GM19463 (cell line): ENCODE results near the gene CMTM5.
"Not testable (repeated sequence)": the region's sequence is repeated elsewhere in the genome, so short reads cannot be mapped to it uniquely, and the experiment has no call there.

Experiments
- ATAC-seq: cut with Tn5 transposase; IDR thresholded peaks from one replicate; pipeline ENCODE4 v1.9.1; 2021; ENCODE audit warnings: mild to moderate bottlenecking, moderate library complexity; ENCODE audit not compliant: unreplicated experiment

Gene CMTM5

DNA sequence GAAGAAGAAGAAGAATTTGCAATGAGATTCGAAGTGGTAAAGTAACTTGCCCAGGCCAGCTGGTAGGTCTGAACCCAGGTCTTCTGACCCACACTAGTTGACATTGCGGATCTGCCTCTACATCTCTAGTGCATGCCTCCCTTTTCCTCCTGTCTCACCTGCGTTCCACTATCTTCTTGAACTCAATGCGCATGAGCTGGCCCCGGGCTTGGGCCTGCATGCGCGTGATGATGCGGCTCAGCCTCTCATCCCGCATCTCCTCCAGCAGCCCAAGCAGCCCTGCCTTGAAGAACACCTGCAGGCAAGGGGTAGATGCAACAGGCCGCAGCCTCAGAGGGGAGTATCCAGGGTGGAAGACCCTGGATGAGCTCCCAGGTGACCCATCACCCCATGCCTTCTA is 19.3 kb downstream of the CMTM5 start:
- no peak for ATAC-seq

DNA sequence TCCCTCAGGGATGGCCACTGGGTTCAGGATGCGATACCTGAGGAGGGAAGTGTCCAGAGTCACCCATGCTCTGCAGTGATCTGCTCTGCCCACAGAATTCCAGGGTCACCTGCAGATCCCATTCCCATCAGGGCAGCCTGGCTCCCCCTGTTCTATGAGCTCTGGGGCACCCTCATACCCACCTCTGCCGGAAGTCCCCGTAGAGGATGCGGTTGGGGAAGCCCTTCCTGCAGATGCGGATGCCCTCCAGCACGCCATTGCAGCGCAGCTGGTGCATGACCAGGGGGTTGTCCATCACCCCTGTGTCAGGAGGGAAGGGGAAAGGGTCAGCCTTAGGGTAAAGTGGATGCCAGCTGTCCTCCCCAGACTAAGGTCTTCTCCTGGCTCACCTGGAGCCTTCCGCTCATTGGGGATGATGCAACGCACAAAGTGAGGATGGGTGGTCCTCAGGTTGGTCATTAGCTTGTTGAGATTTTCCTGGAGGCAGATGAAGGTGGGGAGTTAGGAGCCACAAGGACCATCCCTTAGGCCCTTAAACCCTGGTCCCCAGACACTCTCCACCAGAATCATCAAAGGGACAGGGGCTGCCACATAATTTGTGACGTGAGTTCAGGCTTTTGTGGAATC is 20.0 kb downstream of the CMTM5 start:
- no peak for ATAC-seq

DNA sequence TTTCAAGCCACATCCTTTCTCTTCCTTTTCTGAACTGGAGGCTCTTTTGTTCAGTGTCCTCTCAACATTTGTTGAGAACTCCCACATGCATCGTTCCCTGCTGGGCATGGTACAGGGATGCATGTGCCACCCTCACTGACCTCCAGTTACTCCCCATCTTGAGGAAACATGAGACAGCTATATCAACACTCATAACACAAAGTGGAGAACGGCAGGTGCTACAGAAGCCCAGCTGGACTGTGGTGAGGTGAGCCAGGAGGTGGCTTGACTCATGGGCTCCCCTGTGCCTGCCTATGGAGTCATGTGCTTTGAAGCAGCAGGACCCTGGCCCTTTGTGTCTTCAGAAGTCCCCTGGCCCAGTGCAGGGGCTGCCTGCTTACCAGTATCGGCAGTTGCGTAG is 21.5 kb downstream of the CMTM5 start:
- no peak for ATAC-seq

DNA sequence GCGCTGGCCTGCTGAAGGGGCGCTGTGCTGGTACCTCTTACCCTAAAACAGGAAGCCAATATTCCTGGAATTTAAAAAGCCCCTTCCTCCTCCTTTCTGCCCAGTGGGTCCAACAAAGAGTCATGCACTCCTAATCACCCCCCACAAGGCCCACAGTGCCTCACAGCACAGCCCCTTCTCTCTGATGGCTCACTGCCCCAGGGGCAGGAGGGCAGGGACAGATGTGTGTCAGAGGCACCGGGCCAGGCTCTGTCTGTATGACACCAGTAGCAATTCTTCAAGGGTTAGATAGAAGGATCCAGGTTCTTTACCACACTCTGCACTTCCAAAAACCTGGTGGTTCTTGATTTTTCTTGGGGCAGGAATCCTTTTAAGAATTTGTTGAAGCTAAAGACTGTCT is 22.3 kb downstream of the CMTM5 start:
- no peak for ATAC-seq

DNA sequence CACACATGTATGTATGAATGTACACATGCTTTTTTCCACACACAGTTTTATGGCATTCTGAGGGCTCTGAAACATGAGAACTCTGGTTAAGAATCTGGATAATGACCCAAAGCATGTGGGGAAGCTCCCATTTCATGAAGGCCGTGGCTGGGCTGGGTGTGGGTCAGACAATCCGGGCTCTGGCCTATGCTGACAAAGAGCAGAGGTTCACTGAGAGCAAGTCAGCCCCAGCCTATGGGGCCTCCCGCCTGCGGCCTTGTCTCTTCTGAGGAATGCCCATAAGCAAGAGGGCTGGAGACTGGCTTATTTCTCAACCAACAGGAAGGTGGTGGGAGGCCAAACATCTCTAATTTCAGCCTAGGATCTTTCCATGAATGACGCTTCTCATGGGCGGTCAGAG is 22.7 kb downstream of the CMTM5 start:
- no peak for ATAC-seq

DNA sequence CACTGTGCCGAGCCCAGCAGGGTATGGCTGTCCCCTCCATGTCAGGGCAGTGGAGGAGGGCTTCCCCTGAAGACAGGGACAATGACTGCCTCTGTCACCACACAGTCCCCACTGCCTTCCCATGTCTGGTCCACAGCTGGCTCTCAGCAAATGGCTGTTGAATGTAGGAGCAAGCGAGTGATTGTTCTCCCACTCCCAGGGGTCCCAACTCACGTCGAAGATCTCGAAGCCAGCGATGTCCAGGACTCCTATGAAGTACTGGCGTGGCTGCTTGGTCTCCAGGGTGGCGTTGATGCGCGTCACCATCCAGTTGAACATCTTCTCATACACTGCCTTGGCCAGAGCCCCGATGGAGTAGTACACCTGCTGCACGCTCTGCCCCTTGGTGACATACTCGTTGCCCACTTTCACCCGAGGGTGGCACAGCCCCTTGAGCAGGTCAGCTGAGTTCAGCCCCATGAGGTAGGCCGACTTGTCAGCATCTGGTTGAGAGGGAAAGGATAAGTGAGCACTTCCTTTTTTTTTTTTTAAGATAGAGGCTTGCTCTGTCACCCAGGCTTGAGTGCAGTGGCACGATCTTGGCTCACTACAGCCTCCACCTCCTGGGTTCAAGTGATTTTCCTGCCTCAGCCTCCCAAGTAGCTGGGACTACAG is 23.8 kb downstream of the CMTM5 start:
- not testable (repeated sequence) for ATAC-seq

DNA sequence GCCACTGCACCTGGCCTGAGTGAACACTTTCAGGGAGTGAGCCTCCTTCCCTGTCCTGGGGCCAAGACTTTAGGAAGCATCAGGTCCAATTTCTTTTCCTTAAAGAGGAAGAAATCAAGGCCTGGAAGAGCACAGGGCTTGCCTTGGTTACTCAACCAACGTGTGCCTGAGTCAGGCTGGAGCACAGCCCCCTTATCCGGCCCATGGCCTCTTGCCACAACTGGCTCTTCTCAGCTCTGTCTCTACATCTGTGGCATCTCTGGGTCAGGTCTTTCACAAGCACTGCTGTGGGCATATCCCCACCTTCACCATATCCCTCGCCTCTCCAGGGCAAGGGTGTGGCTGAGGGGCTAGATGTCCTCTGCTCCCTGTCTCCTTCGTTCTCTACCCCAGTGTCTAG is 24.4 kb downstream of the CMTM5 start:
- no peak for ATAC-seq

DNA sequence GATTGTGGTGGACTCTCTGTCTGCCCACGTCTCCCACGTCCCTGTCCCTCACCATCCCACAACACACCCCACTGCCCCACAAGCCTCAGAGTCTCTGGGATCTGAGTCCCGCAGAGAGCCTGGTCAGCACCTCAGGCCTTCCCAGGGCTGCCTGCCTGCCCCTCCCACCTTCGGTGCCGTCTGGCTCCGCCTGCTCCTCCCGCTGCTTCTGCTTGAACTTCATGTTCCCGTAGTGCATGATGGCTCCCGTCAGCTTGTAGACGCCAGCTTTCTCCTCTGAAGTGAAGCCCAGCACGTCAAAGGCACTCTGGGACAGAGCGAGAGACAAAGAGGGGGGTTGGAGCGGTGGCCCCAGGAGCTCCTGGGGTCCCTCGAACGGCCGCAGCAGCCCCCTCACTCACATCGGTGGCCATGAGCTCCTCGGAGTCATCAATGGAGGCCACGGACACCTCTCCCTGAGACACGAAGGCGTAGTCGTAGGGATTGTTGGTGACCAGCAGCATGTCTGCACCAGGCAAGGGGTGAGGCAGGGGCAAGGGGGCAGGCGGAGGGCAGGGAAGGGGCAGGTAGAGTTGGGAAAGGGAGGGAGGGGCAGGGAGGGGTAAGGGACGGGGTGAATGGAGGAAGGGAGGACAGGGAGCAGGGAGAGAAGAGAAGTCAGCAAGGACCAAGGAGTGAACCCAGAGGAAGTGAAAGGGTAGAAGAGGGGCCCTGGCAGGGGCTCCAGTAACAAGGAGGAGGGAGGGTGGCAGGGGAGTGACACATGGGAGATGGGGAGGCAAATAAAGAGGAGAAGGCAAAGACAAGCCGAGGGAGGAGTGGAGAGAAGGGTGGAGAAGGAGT is 25.7 kb downstream of the CMTM5 start:
- ATAC-seq: no peak

DNA sequence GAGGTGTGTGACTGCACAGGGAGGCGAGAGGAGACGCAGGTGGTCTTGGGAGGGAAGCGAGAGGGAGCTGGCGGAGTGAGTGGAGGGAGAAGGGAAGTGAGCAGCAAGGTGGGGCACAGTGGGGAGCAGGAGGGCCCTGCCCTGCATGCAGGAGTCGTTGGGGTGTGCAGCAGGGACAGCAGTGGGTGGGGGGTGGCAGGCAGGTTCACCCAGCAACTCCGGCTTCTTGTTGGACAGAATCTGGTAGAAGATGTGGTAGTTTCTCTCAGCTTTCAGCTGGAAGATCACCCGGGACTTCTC is 26.2 kb downstream of the CMTM5 start:
- ATAC-seq: no peak

DNA sequence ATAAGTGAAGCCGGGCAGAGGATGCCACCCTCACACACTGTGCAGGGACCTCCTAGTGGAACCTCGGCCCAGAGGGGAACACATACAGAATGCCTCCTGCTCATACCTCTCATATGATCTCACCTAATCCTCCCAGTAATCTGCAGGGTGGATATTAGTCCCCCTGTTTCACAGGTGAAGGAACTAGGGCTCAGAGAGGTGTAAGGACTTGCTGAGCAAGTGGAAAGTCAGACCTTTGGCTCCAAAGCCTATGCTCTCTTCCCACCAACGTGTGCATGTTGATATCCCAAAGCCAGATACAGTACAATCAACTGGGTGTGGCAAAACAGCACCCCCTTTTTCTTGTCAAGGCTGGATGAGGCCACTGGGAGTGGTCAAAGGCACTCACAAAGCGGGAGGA is 27.1 kb downstream of the CMTM5 start:
- no peak for ATAC-seq

DNA sequence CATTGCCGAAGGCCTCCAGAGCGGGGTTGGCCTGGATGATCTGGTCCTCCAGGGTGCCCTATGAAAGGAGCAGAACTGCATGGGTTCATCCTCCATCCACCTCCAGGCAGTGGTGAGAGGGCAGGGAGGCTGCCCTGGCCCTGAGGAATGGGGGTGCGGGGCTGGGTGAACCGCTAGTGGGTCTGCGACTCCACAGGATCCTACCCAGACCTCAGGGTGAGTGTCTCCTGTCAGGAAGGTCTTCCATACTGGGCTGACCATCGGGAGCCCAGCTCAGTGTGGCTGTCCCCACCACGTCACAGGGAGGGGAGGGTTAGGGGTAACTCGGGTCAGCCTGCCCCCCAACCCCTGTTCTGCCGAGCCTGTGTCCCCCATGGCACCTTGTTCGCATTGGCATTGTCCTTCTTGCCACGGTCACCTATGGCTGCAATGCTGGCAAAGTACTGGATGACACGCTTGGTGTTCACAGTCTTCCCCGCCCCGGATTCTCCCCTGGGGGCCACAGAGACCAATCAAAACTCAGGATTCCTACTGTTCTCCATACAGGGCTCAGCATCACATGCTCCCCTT is 27.6 kb downstream of the CMTM5 start:
- no peak for ATAC-seq

DNA sequence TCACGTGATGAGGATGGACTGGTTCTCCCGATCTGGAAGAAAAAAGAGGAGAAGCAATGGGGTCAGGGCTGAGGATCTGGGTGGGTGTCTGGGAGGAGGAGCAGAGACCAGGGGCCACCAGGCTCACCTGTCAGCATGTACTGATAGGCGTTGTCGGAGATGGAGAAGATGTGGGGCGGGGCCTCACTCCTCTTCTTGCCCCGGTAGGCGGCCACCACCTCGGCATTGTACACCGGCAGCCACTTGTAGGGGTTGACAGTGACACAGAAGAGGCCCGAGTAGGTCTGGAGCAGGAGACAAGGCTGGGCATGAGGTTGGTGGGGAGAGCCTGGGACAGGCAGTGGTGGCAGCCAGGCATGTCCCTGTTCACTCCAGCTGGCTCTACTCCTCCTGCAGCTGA is 28.2 kb downstream of the CMTM5 start:
- no peak for ATAC-seq

DNA sequence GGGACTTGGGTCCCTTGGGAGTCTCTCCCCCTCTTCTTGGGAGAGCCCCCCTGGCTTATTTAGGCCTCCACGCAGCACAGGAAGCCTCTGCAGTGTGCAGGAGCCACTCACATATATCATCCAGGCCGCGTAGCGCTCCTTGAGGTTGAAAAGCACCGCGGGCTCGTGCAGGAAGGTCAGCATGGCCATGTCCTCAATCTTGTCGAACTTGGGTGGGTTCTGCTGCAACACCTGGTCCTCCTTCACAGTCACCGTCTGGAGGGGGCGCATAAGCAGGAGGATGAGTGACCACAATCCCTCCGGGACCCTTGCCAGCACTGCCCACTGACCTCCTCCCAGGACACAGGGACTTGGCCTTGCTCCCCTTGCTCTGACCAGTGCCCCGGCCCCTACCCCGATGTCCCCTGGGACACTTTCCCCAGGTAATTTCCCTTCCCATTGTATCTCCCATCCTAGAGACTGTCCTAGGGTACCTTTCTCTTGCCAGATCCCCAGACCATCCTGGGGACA is 28.7 kb downstream of the CMTM5 start:
- ATAC-seq: no peak

DNA sequence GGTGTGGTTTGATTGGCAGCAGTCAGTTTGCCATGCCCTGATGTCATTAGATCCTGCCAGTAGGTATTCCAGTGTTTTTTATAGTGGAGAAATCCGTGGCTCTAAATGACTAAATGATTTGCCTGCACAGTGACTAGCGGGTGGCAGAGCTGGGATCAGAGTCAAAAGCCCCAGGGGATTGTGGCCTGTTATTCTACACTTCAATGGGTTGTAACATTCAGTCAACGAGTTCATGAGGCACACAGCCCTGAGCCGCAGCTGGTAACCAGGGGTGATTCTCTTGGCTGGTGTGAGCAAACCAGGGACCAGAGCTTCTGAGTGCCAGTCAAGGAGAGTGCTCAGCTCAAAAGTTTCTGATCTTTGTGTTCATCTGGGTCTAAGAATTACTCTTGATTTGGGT is 29.4 kb downstream of the CMTM5 start:
- peak; percentile 77 for ATAC-seq

DNA sequence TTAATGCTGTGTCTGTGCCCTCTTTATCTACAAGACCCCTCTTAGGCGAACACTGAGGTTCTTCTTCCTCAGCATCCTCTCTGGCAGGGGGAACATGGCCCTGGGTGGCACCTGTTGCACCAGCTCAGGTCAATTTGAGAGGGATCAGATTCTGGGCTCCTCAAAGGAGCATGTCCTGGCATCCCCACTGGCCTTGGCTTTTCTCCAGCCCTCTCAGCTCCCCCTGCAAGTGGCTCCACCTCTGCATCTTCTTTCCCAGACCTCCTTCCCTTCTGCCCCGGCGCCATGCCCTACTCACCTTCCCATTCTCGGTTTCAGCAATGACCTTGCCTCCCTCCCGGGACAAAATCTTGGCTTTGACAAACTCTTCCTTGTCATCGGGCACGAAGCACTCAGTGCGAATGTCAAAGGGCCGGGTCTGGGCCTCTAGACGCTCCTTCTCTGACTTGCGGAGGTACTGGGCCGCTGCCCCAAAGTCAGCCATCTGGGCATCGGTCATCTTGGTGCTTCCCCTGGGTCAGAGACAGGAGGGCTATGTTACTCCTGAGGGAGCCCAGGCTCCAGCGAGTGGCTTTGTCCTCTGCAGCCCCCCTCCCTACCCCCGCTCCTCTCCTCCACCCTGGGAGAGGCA is 30.0 kb downstream of the CMTM5 start:
- no peak for ATAC-seq

DNA sequence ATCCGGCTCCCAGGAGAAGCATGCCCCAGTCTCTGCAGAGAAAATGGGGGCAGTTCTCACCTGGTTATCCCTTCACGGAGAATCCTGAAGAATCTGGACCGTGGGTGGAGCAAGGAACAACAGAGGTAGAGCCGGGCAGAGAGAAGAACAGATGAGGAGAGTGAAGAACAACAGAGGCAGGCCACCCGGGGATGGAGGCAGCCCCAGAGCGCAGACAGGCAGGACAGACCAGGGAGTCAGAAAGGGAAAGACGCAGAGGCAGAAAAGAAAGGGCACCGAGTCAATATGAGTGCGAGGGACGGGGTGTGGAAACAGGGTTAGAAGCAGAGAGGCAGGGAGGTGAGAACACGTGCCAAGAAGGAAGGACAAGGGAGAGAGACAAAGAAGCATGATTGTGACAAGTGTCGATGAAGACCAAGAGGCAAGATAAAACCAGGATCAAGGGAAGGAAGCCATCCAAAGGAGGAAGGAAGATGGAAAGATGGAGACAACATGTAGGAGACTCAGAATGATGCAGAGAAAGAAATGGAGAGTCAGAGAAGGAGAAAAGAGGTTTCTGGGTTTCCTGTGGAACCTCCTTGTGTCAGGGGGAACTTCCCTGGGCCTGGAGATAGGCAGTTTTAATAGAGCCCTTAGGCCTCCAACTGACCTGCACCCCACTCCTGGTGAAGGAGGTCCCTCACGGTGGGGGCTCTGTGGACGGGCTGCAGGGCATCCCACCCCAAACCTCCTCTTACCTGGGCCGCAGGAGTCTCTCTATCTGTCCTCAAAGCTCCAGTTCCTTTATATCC is 30.9 kb downstream of the CMTM5 start, which contains the start of gene MYH6:
MYH6 (minus strand) TSS at position 758 of the 791 bp plus-strand sequence. CDS start 1,050 bp downstream, outside the sequence.
- no peak for ATAC-seq

DNA sequence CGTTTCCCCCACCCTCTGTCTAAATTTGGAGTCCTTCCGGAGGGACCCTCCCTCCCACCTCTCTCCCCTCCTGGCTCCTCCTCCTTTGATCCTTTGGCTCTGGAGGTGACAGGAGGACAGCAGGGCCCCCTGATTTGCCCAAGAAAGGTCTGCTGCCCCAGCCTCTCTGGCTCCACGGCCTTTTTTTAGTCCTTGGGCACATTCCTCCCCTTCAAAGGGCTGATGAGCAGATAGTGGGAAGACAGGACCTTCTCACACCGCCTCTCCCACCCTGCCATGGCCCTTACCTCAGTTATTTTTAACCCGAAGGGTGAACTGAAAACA is 31.4 kb downstream of the CMTM5 start:
- no peak for ATAC-seq

DNA sequence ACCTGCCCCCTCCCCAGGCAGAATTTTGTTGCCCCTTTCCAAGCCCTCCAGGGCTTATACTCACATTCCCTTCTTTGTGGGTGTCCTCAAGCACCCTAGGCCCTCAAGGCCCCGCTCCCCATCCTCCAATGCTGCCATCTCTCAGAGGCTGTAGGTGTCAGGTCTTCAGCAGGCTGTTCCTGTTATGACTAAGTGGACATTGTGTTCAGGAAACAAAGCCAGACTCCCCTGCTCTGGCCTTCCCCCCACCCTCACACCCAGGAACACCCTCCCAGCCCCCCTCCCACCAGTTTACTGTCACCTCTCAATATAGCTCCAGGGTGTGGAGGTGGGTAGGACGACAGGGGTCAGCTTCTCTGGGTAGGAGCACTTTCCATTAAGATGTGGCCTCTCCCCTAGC is 32.6 kb downstream of the CMTM5 start:
- no peak for ATAC-seq

DNA sequence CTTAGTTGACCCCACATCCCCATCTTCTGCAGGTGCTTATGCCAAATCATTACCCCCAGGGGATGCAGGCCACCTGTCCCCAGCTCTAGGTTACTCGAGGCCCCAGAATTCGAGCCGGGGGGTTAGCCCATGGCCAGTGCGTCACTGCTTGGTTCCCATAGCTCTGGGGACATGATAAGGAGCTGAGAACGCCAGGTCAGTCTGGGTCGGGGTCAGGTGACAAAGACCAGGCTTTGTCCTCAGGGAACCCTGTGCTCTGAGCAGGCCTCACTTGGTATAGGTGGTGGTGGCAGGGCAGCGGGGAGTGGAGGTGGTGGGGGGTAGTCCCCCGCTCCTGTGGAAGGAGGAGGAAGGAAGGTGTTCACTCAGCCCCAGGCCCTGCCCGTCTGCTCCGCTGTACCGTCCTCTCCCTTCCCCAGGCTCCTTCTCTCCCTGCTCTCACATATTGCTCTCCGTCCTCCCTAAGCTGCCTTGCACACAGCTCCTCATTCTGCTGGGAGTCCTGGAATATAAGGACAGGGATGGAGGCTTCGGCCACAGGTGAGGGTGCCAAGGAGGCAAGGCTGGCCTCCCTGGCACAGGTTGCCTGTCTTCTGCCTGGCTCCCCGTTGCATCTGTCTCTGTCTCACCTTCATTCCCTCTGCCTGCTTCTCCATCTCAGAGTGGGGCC is 33.3 kb downstream of the CMTM5 start:
- ATAC-seq: no peak
